Dendritic cell treated with granulocyte-macrophage colony-stimulating factor and Interleukin-4, amounts not matched to agents 40 ng/mL and 50 ng/mL, for 4 days (primary cell): ENCODE measurements around the gene POU4F2.
"Not testable (repeated sequence)": the region's sequence is repeated elsewhere in the genome, so short reads cannot be mapped to it uniquely, and the experiment has no call there.

Experiments used
- H3K27ac Mint-ChIP-seq: one replicate; pipeline ENCODE4 v1.8.0; 2022; ENCODE audit warnings: mild to moderate bottlenecking, mixed read lengths
- H3K27me3 Mint-ChIP-seq: one replicate; pipeline ENCODE4 v1.8.0; 2022; ENCODE audit warnings: mild to moderate bottlenecking, mixed read lengths
- H3K36me3 Mint-ChIP-seq: one replicate; pipeline ENCODE4 v1.8.0; 2022; ENCODE audit warnings: low read depth, mixed read lengths
- H3K4me1 Mint-ChIP-seq: one replicate; pipeline ENCODE4 v1.8.0; 2022; ENCODE audit warnings: low read depth, mixed read lengths
- H3K4me3 Mint-ChIP-seq: one replicate; pipeline ENCODE4 v1.8.0; 2022; ENCODE audit warnings: mild to moderate bottlenecking, moderate library complexity, mixed read lengths
- H3K9me3 Mint-ChIP-seq: one replicate; pipeline ENCODE4 v1.8.0; 2022; ENCODE audit warnings: mixed read lengths
- intact Hi-C: fragments of 100-400 bp; cut with micrococcal nuclease; formaldehyde crosslinking; loops from one replicate; pipeline ENCODE4 v1.15.0; 2022

Gene POU4F2

DNA sequence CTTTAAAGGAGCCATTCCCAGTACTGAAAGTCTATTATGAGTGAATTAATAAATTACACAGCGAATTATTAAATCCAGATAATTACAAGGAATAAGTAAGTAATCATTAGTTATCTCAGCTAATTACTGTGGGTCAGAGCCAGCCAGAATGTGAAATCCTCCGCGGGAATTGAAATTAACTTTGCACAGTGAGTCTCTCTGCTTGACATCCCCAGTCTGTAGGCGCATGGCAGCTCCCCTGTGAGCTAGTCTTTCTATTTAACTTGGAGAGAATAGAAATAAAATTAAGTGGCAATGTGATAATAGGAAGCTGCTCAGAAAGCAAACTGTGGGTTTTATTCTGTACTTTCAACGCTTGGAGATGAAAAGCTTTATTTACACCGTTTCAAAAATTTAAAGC, 7.2 kb downstream of the POU4F2 start:
- H3K27ac Mint-ChIP-seq: no peak overlapping the region
- no peaks in the 10 kb centered on the region for H3K36me3 Mint-ChIP-seq
- H3K27me3 Mint-ChIP-seq: peaks cover 87% of the 10 kb centered on the region
- intact Hi-C loops: no loop called here
- no peaks in the 10 kb centered on the region for H3K4me1 Mint-ChIP-seq
- H3K4me3 Mint-ChIP-seq: no peak overlapping the region
- no peaks in the 10 kb centered on the region for H3K9me3 Mint-ChIP-seq

DNA sequence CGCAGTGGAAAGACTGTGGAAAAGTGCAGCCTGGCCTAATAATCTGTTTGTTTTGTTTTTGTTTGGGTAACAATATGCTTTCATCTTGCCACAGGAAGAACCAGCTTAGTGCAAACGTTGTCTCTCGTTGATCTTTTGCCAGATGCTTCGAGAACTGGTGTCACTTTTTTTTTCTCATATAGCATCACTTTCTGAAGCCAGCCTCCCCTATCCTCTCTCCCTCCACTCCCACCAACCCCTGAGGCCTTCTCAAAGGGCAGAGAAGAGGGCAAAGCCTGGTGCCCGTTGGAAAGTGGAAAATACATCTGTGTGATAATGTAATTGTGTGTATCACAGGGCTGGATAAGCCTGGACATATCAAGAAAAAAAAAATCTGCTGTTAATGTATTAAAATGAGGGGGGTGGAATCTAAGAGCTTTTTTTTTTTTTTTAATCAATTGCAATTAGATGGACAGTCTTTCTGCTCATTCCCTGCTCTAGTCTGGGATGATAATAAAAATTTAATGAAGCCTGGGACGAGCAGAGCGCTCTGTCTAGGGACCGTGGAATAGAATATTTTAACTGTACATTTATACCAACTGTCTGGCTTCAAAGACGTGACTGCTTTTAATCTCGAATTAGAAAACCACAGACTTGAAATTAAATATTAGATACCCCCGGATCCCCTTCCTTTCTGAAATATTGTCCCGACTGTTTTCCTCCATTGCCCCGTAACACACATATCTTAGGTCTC, 8.1 kb downstream of the POU4F2 start:
- intact Hi-C loops: no loop called here
- no peak overlapping the region for H3K4me3 Mint-ChIP-seq
- H3K27ac Mint-ChIP-seq: no peak overlapping the region

DNA sequence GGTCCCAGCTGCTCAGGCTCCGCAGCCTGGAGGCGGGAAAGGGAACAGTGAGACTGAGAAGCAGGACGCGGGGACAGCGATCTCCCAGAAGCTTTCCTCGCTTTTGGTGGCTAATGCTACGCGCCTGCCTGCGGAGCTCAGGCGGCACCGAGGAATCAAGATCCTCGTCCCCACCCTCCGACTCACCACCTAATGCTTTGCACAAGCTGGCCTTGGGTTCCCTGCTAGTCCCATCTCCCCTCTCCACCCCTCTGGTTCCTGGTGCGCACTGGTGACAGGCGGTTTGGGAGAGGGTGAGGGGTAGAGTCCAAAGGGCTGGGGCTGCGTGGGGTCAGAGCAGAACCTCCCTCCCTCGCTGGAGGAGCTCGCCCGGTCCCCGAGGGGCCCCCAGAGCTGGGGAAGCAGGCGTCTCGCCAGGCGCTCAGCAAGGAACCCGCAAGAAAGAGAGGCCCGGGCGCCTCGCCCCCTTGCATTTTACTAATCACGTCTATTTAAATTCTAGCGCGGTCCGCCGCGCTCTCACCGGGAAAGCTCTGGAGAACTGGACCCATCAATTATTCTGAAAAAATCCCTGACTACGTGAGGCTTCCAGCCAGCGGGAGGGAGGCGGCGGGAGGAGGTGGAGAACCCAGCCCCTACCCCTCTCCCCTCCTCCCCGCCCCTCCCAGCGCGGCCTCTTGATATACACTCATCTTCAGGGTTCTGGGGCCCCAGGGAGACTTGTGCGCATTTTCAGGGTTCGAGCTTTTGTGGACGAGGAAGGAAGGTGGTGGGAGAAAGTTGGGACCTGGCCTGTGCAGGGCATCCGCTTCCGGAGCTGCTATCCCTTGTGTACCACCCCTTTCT, 9.1 kb downstream of the POU4F2 start:
- intact Hi-C loops: no loop called here
- Mint-ChIP-seq H3K36me3 (no peaks in the 10 kb centered on the region), H3K4me1 (no peaks in the 10 kb centered on the region), H3K9me3 (no peaks in the 10 kb centered on the region), H3K4me3 (no peak overlapping the region), H3K27me3 (peaks cover 88% of the 10 kb centered on the region), H3K27ac (no peak overlapping the region)

More for the DNA sequence above, 8.1 kb downstream of the POU4F2 start:
- H3K27me3 Mint-ChIP-seq: peaks cover 88% of the 10 kb centered on the region
- no peaks in the 10 kb centered on the region for H3K9me3 Mint-ChIP-seq
- no peaks in the 10 kb centered on the region for H3K4me1 Mint-ChIP-seq
- H3K36me3 Mint-ChIP-seq: no peaks in the 10 kb centered on the region

DNA sequence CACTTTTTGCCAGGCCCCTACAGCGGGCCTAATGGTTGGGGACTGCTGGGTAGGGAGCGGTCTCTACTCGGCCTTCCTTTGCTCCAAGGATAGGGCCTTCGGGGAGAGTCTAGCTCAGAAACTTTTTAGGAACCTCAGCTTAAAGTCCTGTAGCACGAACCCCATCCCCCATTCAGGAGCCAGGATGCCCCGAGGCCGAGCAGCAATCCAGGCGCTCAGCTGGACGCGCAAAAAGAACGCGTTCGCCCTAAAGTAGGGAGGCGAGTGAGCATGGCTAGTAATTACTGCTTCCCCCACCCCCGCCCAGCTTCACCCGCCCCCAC, 9.7 kb downstream of the POU4F2 start:
- H3K9me3 Mint-ChIP-seq: no peaks in the 10 kb centered on the region
- no peak overlapping the region for H3K27ac Mint-ChIP-seq
- peaks cover 89% of the 10 kb centered on the region for H3K27me3 Mint-ChIP-seq
- H3K4me1 Mint-ChIP-seq: no peaks in the 10 kb centered on the region
- no peak overlapping the region for H3K4me3 Mint-ChIP-seq
- H3K36me3 Mint-ChIP-seq: no peaks in the 10 kb centered on the region
- intact Hi-C loops: no loop called here

DNA sequence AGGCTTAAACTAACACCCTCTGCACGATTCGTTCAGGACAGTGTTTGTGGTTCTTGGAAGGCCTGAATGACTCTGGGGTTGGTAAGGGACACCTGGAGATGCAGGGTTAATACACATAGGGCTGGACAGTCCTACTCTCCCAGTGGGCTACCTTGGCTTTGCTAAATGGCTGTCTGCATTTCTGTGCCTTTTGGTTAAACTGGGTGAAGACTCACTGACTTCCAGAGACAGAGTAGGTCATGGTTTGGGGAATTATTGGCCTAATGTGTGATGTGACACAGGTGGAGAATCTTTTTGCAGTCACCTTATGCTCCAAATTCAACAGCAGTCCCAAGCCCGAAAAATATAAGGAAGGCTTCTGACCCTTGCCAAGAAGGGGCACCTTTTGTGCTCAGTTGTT, 10.5 kb downstream of the POU4F2 start:
- Mint-ChIP-seq H3K27me3 (peaks cover 91% of the 10 kb centered on the region), H3K4me3 (no peak overlapping the region), H3K4me1 (no peaks in the 10 kb centered on the region), H3K27ac (no peak overlapping the region), H3K36me3 (no peaks in the 10 kb centered on the region), H3K9me3 (no peaks in the 10 kb centered on the region)
- intact Hi-C loops: no loop called here

DNA sequence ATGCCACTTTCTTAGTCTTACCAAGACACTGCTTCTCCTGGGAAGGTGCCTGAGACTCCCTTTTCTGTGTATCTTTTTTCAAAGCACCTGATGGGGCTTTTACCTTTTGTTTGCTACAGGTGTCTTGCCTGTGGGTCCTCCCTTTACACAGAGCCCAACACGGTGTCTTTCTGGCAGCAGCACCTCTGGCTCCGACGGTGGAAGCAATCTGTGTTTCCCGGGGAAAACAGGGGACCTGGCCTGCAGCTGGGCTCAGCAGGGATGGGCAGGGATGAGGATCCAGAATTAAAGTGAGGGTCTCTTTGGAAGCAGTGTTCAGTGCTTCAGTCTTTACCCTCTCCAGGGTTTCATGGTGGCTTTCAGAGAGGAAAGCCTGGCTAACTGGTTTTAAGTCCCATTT, 11.3 kb downstream of the POU4F2 start:
- no peak overlapping the region for H3K4me3 Mint-ChIP-seq
- H3K27ac Mint-ChIP-seq: no peak overlapping the region
- H3K27me3 Mint-ChIP-seq: peaks cover 93% of the 10 kb centered on the region
- no peaks in the 10 kb centered on the region for H3K36me3 Mint-ChIP-seq
- intact Hi-C loops: no loop called here
- H3K9me3 Mint-ChIP-seq: no peaks in the 10 kb centered on the region
- no peaks in the 10 kb centered on the region for H3K4me1 Mint-ChIP-seq

DNA sequence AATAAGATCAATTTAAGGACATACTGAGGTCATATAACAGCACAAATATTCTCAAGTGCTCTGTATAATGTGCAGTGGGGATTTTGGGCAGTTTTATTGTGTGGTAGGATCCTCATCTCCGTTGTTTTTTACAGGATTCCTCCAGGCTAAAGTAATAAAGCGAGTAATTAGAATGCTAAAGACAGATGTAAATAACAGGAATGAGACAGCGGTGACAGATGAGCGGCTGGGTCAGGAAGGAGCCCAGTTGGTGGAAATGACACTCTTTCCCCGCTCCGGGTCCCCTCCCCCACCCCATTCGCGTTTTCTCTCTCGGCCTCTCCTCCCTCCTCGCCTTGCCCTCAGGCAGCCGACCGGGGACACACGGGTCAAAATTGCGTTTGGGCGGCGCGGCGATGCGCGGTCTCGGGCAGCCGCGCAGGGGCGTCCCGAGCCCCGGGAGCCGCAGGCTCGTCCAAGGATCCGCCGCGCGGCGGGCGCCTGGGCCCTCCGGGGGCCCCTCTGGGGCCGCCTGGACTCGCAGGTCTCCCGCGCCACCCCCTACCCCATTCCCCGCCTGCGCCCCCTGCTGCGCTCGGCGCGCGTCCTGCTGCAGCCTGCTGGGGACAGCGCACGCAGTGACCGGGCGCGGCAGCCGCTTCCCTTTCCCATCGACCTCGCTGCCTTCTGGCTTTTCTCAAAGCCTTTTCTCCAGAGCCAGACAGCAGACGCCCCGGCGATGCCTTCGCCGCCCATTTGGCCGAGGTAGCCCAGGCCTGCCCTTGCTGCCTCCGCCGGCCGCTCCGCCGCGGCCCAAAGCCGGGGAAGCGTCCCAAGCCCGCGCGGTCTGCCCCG, 16.2 kb downstream of the POU4F2 start:
- H3K27me3 Mint-ChIP-seq: peaks cover 68% of the 10 kb centered on the region
- no peaks in the 10 kb centered on the region for H3K4me1 Mint-ChIP-seq
- no peaks in the 10 kb centered on the region for H3K36me3 Mint-ChIP-seq
- no peak overlapping the region for H3K4me3 Mint-ChIP-seq
- H3K27ac Mint-ChIP-seq: no peak overlapping the region
- no peaks in the 10 kb centered on the region for H3K9me3 Mint-ChIP-seq
- intact Hi-C loops: no loop called here

DNA sequence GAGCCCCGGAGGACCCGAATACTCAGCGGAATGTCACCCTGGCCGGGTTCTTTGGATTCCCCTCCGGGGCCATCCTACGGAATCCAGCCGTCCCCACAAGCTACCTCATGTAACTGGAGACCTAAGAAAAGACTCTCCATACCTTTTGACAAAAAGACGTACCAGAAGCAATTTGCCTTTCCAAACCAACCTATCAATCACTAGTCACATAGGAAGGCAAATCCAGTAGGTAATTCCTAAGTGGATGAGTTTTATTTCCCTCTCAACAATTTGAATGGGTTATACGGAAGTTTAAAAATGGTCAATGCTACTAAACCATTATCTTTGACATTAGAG, 16.8 kb downstream of the POU4F2 start:
- intact Hi-C loops: no loop called here
- H3K27me3 Mint-ChIP-seq: peaks cover 64% of the 10 kb centered on the region
- H3K4me1 Mint-ChIP-seq: no peaks in the 10 kb centered on the region
- no peaks in the 10 kb centered on the region for H3K36me3 Mint-ChIP-seq
- no peaks in the 10 kb centered on the region for H3K9me3 Mint-ChIP-seq
- H3K4me3 Mint-ChIP-seq: no peak overlapping the region
- no peak overlapping the region for H3K27ac Mint-ChIP-seq

DNA sequence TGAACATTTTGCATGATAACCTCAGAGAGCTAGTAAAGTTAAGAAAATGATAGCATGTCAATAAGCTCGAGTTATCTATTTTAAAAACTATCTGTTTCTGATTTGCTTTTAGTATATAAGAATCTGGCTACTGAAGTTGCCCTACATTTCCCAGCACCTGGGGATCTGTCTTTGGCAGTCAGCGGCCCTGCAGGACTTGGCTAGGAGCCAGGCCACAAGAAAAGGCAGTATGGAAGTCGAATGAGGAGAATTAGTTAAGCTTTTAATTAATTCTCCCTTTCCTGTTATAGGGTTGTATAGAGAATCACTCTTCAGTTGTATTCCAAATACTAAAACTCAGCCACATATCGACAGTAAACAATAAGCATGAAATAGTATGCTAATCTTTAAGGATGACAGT, 22.7 kb downstream of the POU4F2 start:
- Mint-ChIP-seq H3K4me3 (no peak overlapping the region), H3K4me1 (no peaks in the 10 kb centered on the region), H3K27ac (no peak overlapping the region), H3K27me3 (peaks cover 15% of the 10 kb centered on the region), H3K36me3 (no peaks in the 10 kb centered on the region), H3K9me3 (peaks cover 17% of the 10 kb centered on the region)
- intact Hi-C loops: no loop called here

DNA sequence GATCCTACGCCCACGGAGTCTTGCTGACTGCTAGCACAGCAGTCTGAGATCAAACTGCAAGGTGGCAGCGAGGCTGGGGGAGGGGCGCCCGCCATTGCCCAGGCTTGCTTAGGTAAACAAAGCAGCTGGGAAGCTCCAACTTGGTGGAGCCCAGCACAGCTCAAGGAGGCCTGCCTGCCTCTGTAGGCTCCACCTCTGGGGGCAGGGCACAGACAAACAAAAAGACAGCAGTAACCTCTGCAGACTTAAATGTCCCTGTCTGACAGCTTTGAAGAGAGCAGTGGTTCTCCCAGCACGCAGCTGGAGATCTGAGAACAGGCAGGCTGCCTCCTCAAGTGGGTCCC, 25.2 kb downstream of the POU4F2 start:
- H3K4me1 Mint-ChIP-seq, H3K27ac Mint-ChIP-seq, intact Hi-C loops, H3K27me3 Mint-ChIP-seq, H3K4me3 Mint-ChIP-seq, H3K36me3 Mint-ChIP-seq: not testable (repeated sequence)
- H3K9me3 Mint-ChIP-seq: peaks cover 17% of the 10 kb centered on the region

DNA sequence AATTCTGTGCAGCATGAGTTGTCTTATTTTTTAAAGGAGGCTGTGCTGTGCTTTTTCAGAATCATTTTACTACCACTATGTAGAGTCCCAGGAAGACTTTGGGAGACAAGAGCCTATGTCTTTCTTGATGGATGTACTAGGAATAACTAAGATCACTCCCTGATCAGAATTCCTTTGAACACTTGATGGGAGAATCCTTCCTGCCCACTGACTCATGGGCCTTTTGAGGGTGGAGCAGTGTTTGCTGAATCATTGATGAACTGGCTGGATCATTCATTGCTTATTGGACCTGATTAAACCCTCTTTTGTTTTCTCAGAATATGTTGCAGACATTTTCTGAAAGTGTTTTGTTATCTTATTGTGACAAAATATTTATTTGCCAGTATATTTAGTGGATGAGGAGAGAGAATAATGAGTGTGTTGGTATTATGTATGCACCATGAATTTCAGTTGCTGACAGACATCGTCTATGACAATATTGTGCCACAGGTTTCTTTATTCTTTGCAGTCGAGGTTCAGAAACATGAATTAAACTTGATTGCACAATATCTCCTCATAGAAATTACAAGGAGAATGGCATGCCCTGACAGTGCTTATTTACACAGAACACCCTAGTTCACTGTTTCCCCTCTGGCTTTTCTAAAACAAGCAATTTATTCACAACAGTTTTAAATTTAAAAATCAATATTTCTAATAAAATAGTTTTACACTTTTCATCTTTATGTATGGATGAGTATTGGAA, 36.3 kb downstream of the POU4F2 start:
- no peak overlapping the region for H3K4me3 Mint-ChIP-seq
- no peak overlapping the region for H3K27ac Mint-ChIP-seq
- H3K9me3 Mint-ChIP-seq: peaks cover 20% of the 10 kb centered on the region
- no peaks in the 10 kb centered on the region for H3K4me1 Mint-ChIP-seq
- H3K36me3 Mint-ChIP-seq: no peaks in the 10 kb centered on the region
- no peaks in the 10 kb centered on the region for H3K27me3 Mint-ChIP-seq
- intact Hi-C loops: no loop called here
